ENCODE data around the gene TNFRSF6B.

Gene TNFRSF6B

GRCh38 chr20:63704749-63705117 is 8.3 kb downstream of the TNFRSF6B start:
- no peak overlapping the region for H3K27ac ChIP-seq
- no peak for TF ChIP-seq CTCF (conservative IDR thresholded peaks at IDR 0.05)
- TF ChIP-seq ZFX (IDR thresholded peaks at IDR 0.05): no peak

- TF ChIP-seq ZFX (IDR thresholded peaks at IDR 0.05) (no peak), CTCF (conservative IDR thresholded peaks at IDR 0.05) (no peak)
Observed at GRCh38 chr20:63705232-63706026, 9.0 kb downstream of the TNFRSF6B start.

GRCh38 chr20:63706027-63706695 is 9.7 kb downstream of the TNFRSF6B start:
- TF ChIP-seq CTCF (conservative IDR thresholded peaks at IDR 0.05) (no peak), ZFX (IDR thresholded peaks at IDR 0.05) (no peak)
- peak overlapping the region; percentile 98 for H3K27ac ChIP-seq

More at GRCh38 chr20:63705232-63706026, 9.0 kb downstream of the TNFRSF6B start:
- no peak overlapping the region for H3K27ac ChIP-seq

- peak overlapping the region; percentile 98 for H3K27ac ChIP-seq
- TF ChIP-seq CTCF (conservative IDR thresholded peaks at IDR 0.05): no peak; the same call in 1 of the 2 replicates
- TF ChIP-seq ZFX (IDR thresholded peaks at IDR 0.05): no peak
Observed at GRCh38 chr20:63706852-63707557, 10.6 kb downstream of the TNFRSF6B start.

- H3K27ac ChIP-seq: peak within 1 kb of the TSS; percentile 98
- TF ChIP-seq CTCF (conservative IDR thresholded peaks at IDR 0.05) (no peak), ZFX (IDR thresholded peaks at IDR 0.05) (peak; percentile 100)
Observed at GRCh38 chr20:63707558-63708300, 11.3 kb downstream of the TNFRSF6B start, which contains the start of the genes ARFRP1 and ZGPAT. Gene ARFRP1 (minus strand): TSS chr20:63707976. CDS start chr20:63707091, 885 bp downstream. Gene ZGPAT (plus strand): TSS chr20:63708039. CDS start chr20:63708581, 542 bp downstream.

- no peak for TF ChIP-seq ZFX (IDR thresholded peaks at IDR 0.05)
- TF ChIP-seq CTCF (conservative IDR thresholded peaks at IDR 0.05): no peak
- peak overlapping the region; percentile 98 for H3K27ac ChIP-seq
Observed at GRCh38 chr20:63708301-63709148, 12.1 kb downstream of the TNFRSF6B start.
